DMS79 (cell line): ENCODE data around the gene TRAPPC1.

ENCODE experiments used
- DNase-seq: peaks from one replicate; lab custom pipeline; 2025; lab: John Stamatoyannopoulos, UW

TRAPPC1 gene

GRCh38 chr17:7897773-7898172, 34.0 kb downstream of the TRAPPC1 start:
- DNase-seq: no peak

GRCh38 chr17:7897090-7897489, 34.7 kb downstream of the TRAPPC1 start:
- no peak for DNase-seq

GRCh38 chr17:7894866-7895265, 36.9 kb downstream of the TRAPPC1 start:
- DNase-seq: no peak

- DNase-seq: no peak
These were observed 37.5 kb downstream of the TRAPPC1 start for GRCh38 chr17:7894226-7894625.

GRCh38 chr17:7893187-7893880, 38.4 kb downstream of the TRAPPC1 start:
- DNase-seq: no peak

GRCh38 chr17:7889166-7889955, 42.4 kb downstream of the TRAPPC1 start:
- DNase-seq: peak; percentile 95

- DNase-seq: peak; percentile 59
These were observed 43.4 kb downstream of the TRAPPC1 start, which contains the start of gene CHD3 for GRCh38 chr17:7888184-7888920. CHD3 (plus strand) TSS chr17:7888789; CDS start chr17:7889001, 212 bp downstream.

GRCh38 chr17:7887482-7888183, 44.1 kb downstream of the TRAPPC1 start:
- peak; percentile 94 for DNase-seq

- no peak for DNase-seq
These were observed 44.7 kb downstream of the TRAPPC1 start for GRCh38 chr17:7887038-7887481.

- peak; percentile 53 for DNase-seq
These were observed 45.3 kb downstream of the TRAPPC1 start for GRCh38 chr17:7886227-7887037.

- DNase-seq: peak; percentile 55
These were observed 46.1 kb downstream of the TRAPPC1 start for GRCh38 chr17:7885367-7886226.

GRCh38 chr17:7884581-7885366, 47.0 kb downstream of the TRAPPC1 start:
- DNase-seq: no peak

GRCh38 chr17:7883781-7884386, 47.9 kb downstream of the TRAPPC1 start:
- peak; percentile 28 for DNase-seq

- no peak for DNase-seq
These were observed 49.1 kb downstream of the TRAPPC1 start for GRCh38 chr17:7882629-7883028.

- peak; percentile 52 for DNase-seq
These were observed 49.7 kb downstream of the TRAPPC1 start for GRCh38 chr17:7882068-7882467.

- peak; percentile 52 for DNase-seq
These were observed 50.3 kb downstream of the TRAPPC1 start for GRCh38 chr17:7881276-7882054.
